Naive thymus-derived CD4-positive, alpha-beta T cell (primary cell): ENCODE results near the gene TMEM40. TPM values are rescaled to one million over a fixed set of nuclear protein-coding genes. Genes with fewer than 3 reads are reported as not detected.

Experiments used
- ATAC-seq: fragments of 150-1000 bp; cut with Tn5 transposase; 2 replicates; pipeline ENCODE4 v1.10.0; 2021; ENCODE audit warnings: mild to moderate bottlenecking, moderate library complexity
- CTCF ChIA-PET: fragments of 350-600 bp; sonication (Branson Sonifier 250); formaldehyde crosslinking; loops from one replicate; lab custom pipeline; 2021; ENCODE audit warnings: antibody characterized with exemption; lab: Charles Lee
- POLR2A ChIA-PET: fragments of 350-600 bp; sonication (Branson Sonifier 250); formaldehyde crosslinking; loops from one replicate; lab custom pipeline; 2021; ENCODE audit warnings: antibody characterized with exemption, inconsistent platforms; lab: Charles Lee
- DNase-seq, 9 donors: peaks; one replicate each; pipeline versions ENCODE4 v3.0.0 to v3.0.0-alpha.2; 2020 to 2022; ENCODE audit warnings: mixed read lengths in 1 of 9
- H3K27ac ChIP-seq: one replicate; pipeline ENCODE4 v1.7.0; 2013; ENCODE audit warnings: mild to moderate bottlenecking, low read depth, low read length, moderate library complexity
- H3K27me3 ChIP-seq, 2 donors: one replicate each; pipeline ENCODE4 v1.7.0; 2013; ENCODE audit warnings: low read length in 2 of 2, mild to moderate bottlenecking in 2 of 2, moderate library complexity in 2 of 2; ENCODE audit not compliant: control insufficient read depth in 2 of 2, insufficient read depth in 2 of 2
- H3K36me3 ChIP-seq, 3 experiments: 1 replicate in 2 of 3; 2 replicates in 1 of 3; pipeline ENCODE4 v1.7.0; 2013; ENCODE audit warnings: low read length in 3 of 3, mild to moderate bottlenecking in 3 of 3, moderate library complexity in 1 of 3; ENCODE audit not compliant: insufficient read depth in 3 of 3, control insufficient read depth in 2 of 3
- H3K4me1 ChIP-seq, 2 donors: one replicate each; pipeline ENCODE4 v1.7.0; 2013; ENCODE audit warnings: low read length in 2 of 2, mild to moderate bottlenecking in 2 of 2, moderate library complexity in 1 of 2; ENCODE audit not compliant: control insufficient read depth in 2 of 2, insufficient read depth in 2 of 2
- H3K4me3 ChIP-seq: 2 replicates; pipeline ENCODE4 v1.7.0; 2013; ENCODE audit warnings: mild to moderate bottlenecking, low read length
- H3K9me3 ChIP-seq, 3 experiments: 1 replicate in 2 of 3; 2 replicates in 1 of 3; pipeline ENCODE4 v1.7.0; 2013; ENCODE audit warnings: low read length in 3 of 3; ENCODE audit not compliant: control insufficient read depth in 2 of 3
- H3K27ac Mint-ChIP-seq, 9 donors: one replicate each; pipeline ENCODE4 v1.8.0; 2020 to 2022; ENCODE audit warnings: mixed read lengths in 9 of 9, mild to moderate bottlenecking in 8 of 9, moderate library complexity in 5 of 9, inconsistent platforms in 2 of 9
- H3K27me3 Mint-ChIP-seq, 5 donors: one replicate each; pipeline ENCODE4 v1.8.0; 2021 to 2022; ENCODE audit warnings: mixed read lengths in 5 of 5, mild to moderate bottlenecking in 1 of 5
- H3K36me3 Mint-ChIP-seq, 5 donors: one replicate each; pipeline ENCODE4 v1.8.0; 2020 to 2022; ENCODE audit warnings: mixed read lengths in 5 of 5, mild to moderate bottlenecking in 3 of 5, inconsistent platforms in 1 of 5
- H3K4me1 Mint-ChIP-seq, 7 donors: one replicate each; pipeline ENCODE4 v1.8.0; 2020 to 2022; ENCODE audit warnings: mixed read lengths in 7 of 7, mild to moderate bottlenecking in 3 of 7, inconsistent platforms in 1 of 7
- H3K4me3 Mint-ChIP-seq, 10 donors: one replicate each; pipeline ENCODE4 v1.8.0; 2020 to 2022; ENCODE audit warnings: mild to moderate bottlenecking in 10 of 10, mixed read lengths in 10 of 10, moderate library complexity in 6 of 10, inconsistent platforms in 2 of 10
- H3K9me3 Mint-ChIP-seq, 11 donors: one replicate each; pipeline ENCODE4 v1.8.0; 2020 to 2022; ENCODE audit warnings: mixed read lengths in 11 of 11, mild to moderate bottlenecking in 4 of 11, inconsistent platforms in 1 of 11, moderate library complexity in 1 of 11
- intact Hi-C, 2 donors: fragments of 100-400 bp; cut with micrococcal nuclease; formaldehyde crosslinking; loops; one replicate each; pipeline ENCODE4 v1.15.1; 2023
- polyA plus RNA-seq, 2 donors: library from polyadenylated mRNA; unstranded; fragments of 300-500 nt; fragmentation: Illumina TruSeq; gene quantifications; one replicate each; pipeline ENCODE4 v1.2.3, GENCODE V29; 2021
- total RNA-seq, 6 experiments: library from RNA in 5 of 6; stranded (reverse) in 5 of 6; gene quantifications; 1 replicate in 5 of 6; 2 replicates in 1 of 6; pipeline ENCODE4 v1.2.3 and lab custom pipeline; 2021 to 2026

TMEM40 gene
- total and polyA plus RNA-seq, 7 experiments from 2014 or later: 1.1 TPM; not detected in 6

DNA sequence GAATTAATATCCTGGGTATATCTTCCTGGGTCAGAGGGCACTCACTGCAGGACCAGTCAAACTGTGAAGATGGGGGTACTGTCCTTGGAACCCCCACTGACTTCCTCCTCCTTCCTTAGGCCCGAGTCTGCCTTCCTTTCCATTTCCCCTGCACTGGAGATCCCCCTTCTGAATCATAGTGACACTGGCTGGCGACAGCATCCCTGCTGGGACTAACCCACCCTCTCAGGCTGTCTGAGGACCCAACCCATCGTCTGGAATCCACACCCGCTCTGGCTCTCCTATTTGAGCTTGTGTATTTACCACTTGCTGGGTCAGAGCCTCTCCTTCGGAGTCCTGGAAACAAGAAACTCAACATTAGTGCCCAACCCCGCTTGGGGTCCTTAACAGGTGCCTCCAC lies 21.2 kb downstream of the TMEM40 start:
- DNase-seq (no peak), ATAC-seq (no peak)
- intact Hi-C loops: no loop called here
- no peaks in the 10 kb centered on the region for H3K36me3 Mint-ChIP-seq
- Histone ChIP-seq H3K9me3 (no peaks in the 10 kb centered on the region), H3K27me3 (peaks cover 0 to 5% of the 10 kb centered on the region in 2 donors), H3K4me3 (no peak overlapping the region), H3K4me1 (no peaks in the 10 kb centered on the region), H3K27ac (no peak overlapping the region), H3K36me3 (no peaks in the 10 kb centered on the region)
- peaks cover 0 to 15% (median 2%) of the 10 kb centered on the region in 5 donors for H3K27me3 Mint-ChIP-seq
- H3K27ac Mint-ChIP-seq: peak overlapping the region in 1 of 9 donors; percentile 57
- H3K4me1 Mint-ChIP-seq: no peaks in the 10 kb centered on the region
- ChIA-PET CTCF (no interaction called here), POLR2A (interaction anchor here (0.6 kb wide), 1 partner anchor 27 kb away, joined by 3 read pairs; no protein-coding TSS in a partner anchor)
- H3K9me3 Mint-ChIP-seq: no peaks in the 10 kb centered on the region
- no peak overlapping the region for H3K4me3 Mint-ChIP-seq

DNA sequence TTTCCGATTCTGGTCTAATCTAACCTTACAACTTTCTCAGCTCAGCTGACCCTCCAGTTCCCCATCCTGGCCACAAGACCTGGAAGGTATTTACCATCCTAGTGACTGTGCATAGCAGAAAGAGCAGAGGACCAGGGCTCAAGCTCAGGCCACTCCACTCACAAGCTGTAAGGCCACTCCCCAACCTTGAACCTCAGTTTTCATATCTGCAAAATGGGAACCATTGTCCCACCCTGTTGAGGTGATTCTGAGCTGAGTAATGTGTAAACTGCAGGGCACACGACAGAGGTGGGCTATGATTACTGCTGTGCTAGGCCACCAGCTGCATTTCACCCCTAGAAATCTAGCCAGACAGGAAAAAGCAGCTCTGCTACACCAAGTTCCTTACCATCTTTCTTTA lies 21.7 kb downstream of the TMEM40 start:
- ATAC-seq (no peak), DNase-seq (no peak)
- no peak overlapping the region for H3K27ac ChIP-seq
- Mint-ChIP-seq H3K27ac (no peak overlapping the region), H3K9me3 (peaks cover 0 to 3% (median 0%) of the 10 kb centered on the region in 11 donors), H3K27me3 (peaks cover 0 to 17% (median 2%) of the 10 kb centered on the region in 5 donors), H3K4me3 (no peak overlapping the region), H3K4me1 (no peaks in the 10 kb centered on the region), H3K36me3 (no peaks in the 10 kb centered on the region)
- no peaks in the 10 kb centered on the region for H3K4me1 ChIP-seq
- no peaks in the 10 kb centered on the region for H3K9me3 ChIP-seq
- intact Hi-C loops: no loop called here
- no peaks in the 10 kb centered on the region for H3K27me3 ChIP-seq
- no peak overlapping the region for H3K4me3 ChIP-seq
- ChIA-PET CTCF (no interaction called here), POLR2A (interaction anchor here (0.6 kb wide), 1 partner anchor 28 kb away, joined by 3 read pairs; no protein-coding TSS in a partner anchor)
- no peaks in the 10 kb centered on the region for H3K36me3 ChIP-seq

DNA sequence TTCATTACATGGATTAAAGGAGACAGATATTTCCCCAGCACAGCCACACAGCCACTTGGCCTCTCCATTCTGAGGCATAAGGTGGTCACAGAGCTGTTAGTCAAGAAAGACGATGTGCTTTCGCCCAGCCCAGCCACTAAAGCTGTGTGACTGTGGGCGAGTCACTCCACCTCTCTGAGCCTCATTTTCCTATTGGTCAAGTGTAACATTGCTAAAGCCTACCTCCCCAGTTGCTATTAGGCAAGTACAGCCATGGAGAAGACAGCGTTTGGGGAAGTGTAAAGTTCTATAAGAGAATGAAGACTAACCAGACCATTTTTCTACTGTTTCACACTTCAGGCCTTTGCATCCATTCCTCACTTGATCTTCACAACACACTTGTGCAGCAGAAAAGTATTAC lies 24.1 kb downstream of the TMEM40 start:
- H3K27ac ChIP-seq: no peak overlapping the region
- Mint-ChIP-seq H3K36me3 (no peaks in the 10 kb centered on the region), H3K4me3 (no peak overlapping the region), H3K27me3 (peaks cover 0 to 11% (median 0%) of the 10 kb centered on the region in 5 donors), H3K9me3 (peaks cover 0 to 3% (median 0%) of the 10 kb centered on the region in 11 donors), H3K4me1 (no peaks in the 10 kb centered on the region), H3K27ac (no peak overlapping the region)
- no peaks in the 10 kb centered on the region for H3K4me1 ChIP-seq
- no peak for DNase-seq
- intact Hi-C loops: no loop called here
- no peaks in the 10 kb centered on the region for H3K9me3 ChIP-seq
- no peaks in the 10 kb centered on the region for H3K36me3 ChIP-seq
- H3K27me3 ChIP-seq: no peaks in the 10 kb centered on the region
- ChIA-PET CTCF (interaction anchor here (0.7 kb wide), 1 partner anchor 39 kb away, joined by 3 read pairs; no protein-coding TSS in a partner anchor), POLR2A (no interaction called here)
- H3K4me3 ChIP-seq: no peak overlapping the region
- ATAC-seq: no peak

DNA sequence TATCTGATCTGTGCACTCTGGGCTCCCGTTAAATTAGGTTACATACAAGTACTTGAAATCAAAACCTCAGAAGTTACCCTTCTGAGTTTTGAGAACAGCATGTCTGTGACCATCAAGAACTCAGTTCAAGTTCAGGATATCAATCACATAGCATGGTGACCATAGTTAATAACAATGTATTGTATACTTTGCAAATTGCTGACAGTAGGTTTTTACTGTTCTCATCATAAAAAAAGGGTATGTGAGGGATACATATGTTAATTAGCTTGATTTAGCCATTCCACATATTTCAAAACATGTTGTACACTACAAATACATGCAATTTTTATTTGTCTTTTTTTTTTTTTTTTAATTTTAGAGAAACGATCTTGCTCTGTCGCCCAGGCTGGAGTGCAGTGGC lies 25.5 kb downstream of the TMEM40 start:
- Histone ChIP-seq H3K9me3 (no peaks in the 10 kb centered on the region), H3K4me3 (no peak overlapping the region), H3K27ac (no peak overlapping the region), H3K36me3 (no peaks in the 10 kb centered on the region), H3K27me3 (no peaks in the 10 kb centered on the region), H3K4me1 (no peaks in the 10 kb centered on the region)
- Mint-ChIP-seq H3K9me3 (peaks cover 0 to 3% (median 0%) of the 10 kb centered on the region in 11 donors), H3K4me1 (no peaks in the 10 kb centered on the region), H3K27ac (no peak overlapping the region), H3K27me3 (peaks cover 0 to 11% (median 0%) of the 10 kb centered on the region in 5 donors), H3K4me3 (no peak overlapping the region), H3K36me3 (no peaks in the 10 kb centered on the region)
- intact Hi-C loops: no loop called here
- DNase-seq (no peak), ATAC-seq (no peak)
- CTCF ChIA-PET: interaction anchor here (0.7 kb wide), 1 partner anchor 560 kb away, joined by 3 read pairs; no protein-coding TSS in a partner anchor
- POLR2A ChIA-PET: no interaction called here

DNA sequence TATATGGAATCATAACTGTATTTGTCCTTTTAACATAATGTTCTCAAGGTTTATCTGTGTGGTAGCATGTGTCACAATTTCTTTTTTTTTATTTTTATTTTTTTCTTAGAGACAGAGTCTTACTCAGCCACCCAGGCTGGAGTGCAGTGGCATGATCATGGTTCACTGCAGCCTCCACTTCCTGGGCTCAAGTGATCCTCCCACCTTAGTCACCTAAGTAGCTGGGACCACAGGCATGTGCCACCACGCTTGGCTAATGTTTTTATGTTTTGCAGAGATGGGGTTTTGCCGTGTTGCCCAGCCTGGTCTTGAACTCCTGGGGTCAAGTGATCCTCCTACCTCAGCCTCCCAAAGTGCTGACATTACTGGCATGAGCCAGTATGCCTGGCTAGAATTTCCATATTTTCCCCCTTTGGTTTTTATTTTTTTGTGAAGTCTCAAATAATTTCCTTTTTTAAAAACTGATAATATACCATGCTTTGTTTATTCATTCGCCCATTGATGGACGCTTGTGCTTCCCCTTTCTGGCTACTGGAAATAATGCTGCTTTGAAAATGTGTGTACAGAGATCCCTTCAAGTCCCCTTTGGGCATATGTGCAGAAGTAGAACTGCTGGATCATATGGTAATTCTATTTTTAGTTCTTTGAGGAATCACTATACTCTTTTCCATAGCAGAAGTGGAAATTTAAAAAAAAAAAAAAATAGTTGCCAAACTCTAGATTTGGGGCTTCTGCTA lies 28.4 kb downstream of the TMEM40 start:
- CTCF ChIA-PET: no interaction called here
- H3K9me3 Mint-ChIP-seq: peaks cover 0 to 3% (median 0%) of the 10 kb centered on the region in 11 donors
- intact Hi-C loops: no loop called here

DNA sequence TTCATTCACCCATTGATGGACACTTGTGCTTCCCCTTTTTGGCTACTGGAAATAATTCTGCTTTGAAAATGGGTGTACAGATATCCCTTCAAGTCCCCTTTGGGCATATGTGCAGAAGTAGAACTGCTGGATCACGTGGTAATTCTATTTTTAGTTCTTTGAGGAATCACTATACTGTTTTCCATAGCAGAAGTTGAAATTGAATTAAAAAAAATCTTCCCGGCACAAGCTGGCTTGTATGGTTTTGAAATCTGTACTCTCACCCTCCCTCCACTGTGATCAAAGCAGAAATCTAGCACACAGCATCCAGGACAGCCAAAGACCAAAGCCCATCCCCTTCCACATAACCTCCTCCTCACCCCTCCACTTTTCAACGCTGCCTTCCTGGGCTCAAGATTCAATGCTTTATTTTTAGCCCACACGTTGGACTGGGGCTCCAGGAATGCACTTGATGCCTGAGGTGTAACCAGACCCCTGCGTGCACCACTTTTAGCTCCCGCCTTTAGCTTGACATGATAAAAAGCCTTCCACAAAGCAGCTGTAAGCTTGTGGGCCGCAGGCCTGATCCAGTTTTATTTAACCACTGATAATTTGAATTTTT lies 29.9 kb downstream of the TMEM40 start:
- H3K27me3 Mint-ChIP-seq: peaks cover 0 to 7% (median 0%) of the 10 kb centered on the region in 5 donors
- intact Hi-C loops: no loop called here
- ChIA-PET CTCF (interaction anchor here (0.6 kb wide), 2 partner anchors 69 to 159 kb away, joined by 3 to 4 read pairs; no protein-coding TSS in a partner anchor), POLR2A (interaction anchor here (0.6 kb wide), 1 partner anchor 396 kb away, joined by 3 read pairs; no protein-coding TSS in a partner anchor)
- ATAC-seq (no peak), DNase-seq (no peak)
- Histone ChIP-seq H3K27ac (no peak overlapping the region), H3K4me1 (no peaks in the 10 kb centered on the region), H3K27me3 (no peaks in the 10 kb centered on the region), H3K4me3 (no peak overlapping the region), H3K36me3 (no peaks in the 10 kb centered on the region), H3K9me3 (no peaks in the 10 kb centered on the region)
- H3K4me3 Mint-ChIP-seq: no peak overlapping the region
- H3K9me3 Mint-ChIP-seq: peaks cover 0 to 3% (median 0%) of the 10 kb centered on the region in 11 donors
- H3K36me3 Mint-ChIP-seq: no peaks in the 10 kb centered on the region
- peaks cover 0 to 2% (median 0%) of the 10 kb centered on the region in 7 donors for H3K4me1 Mint-ChIP-seq
- H3K27ac Mint-ChIP-seq: no peak overlapping the region

More for the DNA sequence above, 28.4 kb downstream of the TMEM40 start:
- POLR2A ChIA-PET: no interaction called here
- Histone ChIP-seq H3K4me3 (no peak overlapping the region), H3K4me1 (no peaks in the 10 kb centered on the region), H3K9me3 (no peaks in the 10 kb centered on the region), H3K36me3 (no peaks in the 10 kb centered on the region), H3K27ac (no peak overlapping the region), H3K27me3 (no peaks in the 10 kb centered on the region)
- Mint-ChIP-seq H3K27me3 (peaks cover 0 to 11% (median 0%) of the 10 kb centered on the region in 5 donors), H3K4me3 (no peak overlapping the region), H3K4me1 (peaks cover 0 to 2% (median 0%) of the 10 kb centered on the region in 7 donors), H3K27ac (no peak overlapping the region), H3K36me3 (no peaks in the 10 kb centered on the region)
- DNase-seq: no peak
- ATAC-seq: no peak
